Measurements from ENCODE around the gene OR2A7. TPM values are rescaled to one million over a fixed set of nuclear protein-coding genes. Genes with fewer than 3 reads are reported as not detected.
A peak's percentile ranks its signal among the peaks of the same experiment; 100 is the strongest.
"Not testable (repeated sequence)": the region's sequence is repeated elsewhere in the genome, so short reads cannot be mapped to it uniquely, and the experiment has no call there.

Gene OR2A7
- total RNA-seq, 2 donors from 2014 or later, result 1.6 to 2.6 TPM

DNA sequence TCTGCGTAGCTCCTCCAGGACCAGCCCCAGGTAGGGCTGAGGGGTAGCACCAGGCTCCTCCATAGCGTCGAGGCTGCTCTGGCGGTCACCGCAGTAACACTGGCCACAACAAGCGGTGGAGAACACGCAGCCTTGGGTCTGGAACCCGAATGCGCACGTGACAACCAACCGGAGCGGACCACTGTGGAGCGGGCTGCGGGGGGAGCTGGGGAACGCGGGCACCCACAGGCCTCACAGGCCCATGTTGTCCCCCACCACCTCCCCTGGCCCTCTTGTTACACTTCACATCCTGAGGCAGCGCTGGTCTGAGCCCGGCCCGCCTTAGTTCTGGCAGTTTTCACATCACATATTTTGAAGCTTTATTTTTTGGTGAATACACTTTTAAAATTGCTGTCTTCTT lies 4.6 kb upstream of the OR2A7 start, which contains the start of gene CTAGE8:
Gene CTAGE8 (minus strand): TSS at position 101 of the 400 bp plus-strand sequence. CDS start 38 bp downstream, at position 63.
- not testable (repeated sequence) for H3K9me3 Mint-ChIP-seq; ATAC-seq; H3K27ac Mint-ChIP-seq; H3K36me3 Mint-ChIP-seq; DNase-seq (ENCODE audit: low spot score in 2 of 2)

DNA sequence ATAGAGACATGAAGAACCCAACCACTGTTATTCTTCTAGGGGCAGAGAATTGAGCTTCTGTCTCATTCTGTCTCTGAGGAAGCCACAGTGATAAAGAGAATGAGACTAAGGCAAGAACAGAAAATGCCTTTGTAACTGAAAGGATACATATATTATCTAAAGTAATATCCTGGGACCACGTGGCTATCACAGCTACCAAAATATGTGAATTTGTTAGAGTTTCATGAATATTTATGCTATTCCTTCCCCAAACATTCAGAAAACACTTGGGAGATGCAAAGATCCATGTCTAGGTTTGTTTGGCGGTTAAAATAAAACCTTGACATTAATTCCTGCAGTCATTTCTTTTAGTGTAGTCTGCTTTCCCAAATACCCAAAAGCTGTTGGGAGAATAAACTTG lies 2.5 kb downstream of the OR2A7 start:
- H3K36me3 Mint-ChIP-seq; H3K27ac Mint-ChIP-seq; ATAC-seq; H3K9me3 Mint-ChIP-seq; DNase-seq (ENCODE audit: low spot score in 2 of 2): not testable (repeated sequence)

DNA sequence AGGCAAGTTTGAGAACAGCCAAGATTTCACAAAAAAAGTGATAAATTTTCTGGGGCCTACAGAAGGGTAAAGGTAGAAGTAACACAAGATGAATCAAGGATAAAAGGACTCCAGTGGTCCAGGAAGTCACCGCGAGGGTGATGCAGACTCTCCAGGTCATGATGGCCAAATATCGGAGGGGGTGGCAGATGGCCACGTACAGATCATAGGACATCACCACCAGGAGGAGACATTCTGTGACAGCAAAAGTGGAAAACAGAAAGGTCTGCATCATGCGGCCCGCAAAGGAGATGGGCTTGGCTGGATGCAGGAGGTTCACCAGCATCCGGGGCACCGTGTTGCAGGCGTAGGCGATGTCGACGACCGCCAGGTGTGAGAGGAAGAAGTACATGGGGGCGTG lies 5.5 kb downstream of the OR2A7 start:
- not testable (repeated sequence) for ATAC-seq; H3K36me3 Mint-ChIP-seq; H3K9me3 Mint-ChIP-seq; H3K27ac Mint-ChIP-seq; DNase-seq (ENCODE audit: low spot score in 2 of 2)

DNA sequence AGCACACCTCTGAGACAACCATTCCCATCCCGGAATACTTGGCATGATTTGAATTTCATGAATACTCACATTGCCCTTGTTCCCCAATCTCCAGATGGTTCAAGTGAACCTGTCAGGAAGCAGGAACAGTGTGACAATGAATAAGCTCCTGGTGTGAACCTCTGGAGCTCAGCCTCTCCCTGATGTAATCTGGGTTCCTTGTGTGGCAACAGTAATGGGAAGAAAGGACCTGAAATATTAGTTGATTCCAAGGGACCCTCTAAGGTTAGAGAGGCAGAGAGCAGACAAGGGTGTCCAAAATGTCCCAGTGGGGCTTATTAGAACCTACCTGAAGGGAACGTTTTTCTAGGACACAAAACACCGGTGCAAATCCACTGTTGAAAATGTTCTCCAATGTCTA lies 8.5 kb downstream of the OR2A7 start:
- no peak overlapping the region for H3K27ac Mint-ChIP-seq
- H3K9me3 Mint-ChIP-seq, result no peaks in the 10 kb centered on the region
- H3K36me3 Mint-ChIP-seq, result no peaks in the 10 kb centered on the region
- DNase-seq (ENCODE audit: low spot score in 2 of 2), result no peak
- no peak for ATAC-seq

DNA sequence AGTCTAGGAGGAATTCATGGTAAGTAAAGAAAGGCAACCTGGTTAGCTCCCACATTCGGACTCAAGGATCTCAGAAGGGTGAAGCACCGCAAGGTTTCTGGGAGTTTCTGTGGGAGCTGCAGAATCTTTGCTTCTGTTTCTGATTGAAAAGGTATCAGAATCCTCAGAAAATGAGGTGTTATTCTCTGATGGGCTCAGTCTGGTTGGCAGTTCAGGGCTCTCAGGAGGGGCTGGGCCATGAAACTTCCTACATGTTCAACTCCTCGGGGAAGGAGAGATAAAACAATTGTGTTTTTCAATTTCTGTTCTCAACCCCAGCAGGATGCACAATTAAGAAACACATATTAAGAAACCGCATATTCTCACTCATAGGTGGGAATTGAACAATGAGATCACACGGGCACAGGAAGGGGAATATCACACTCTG lies 9.1 kb downstream of the OR2A7 start:
- DNase-seq (ENCODE audit: low spot score in 2 of 2), result no peak
- ATAC-seq, result no peak
- H3K9me3 Mint-ChIP-seq, result no peaks in the 10 kb centered on the region
- no peaks in the 10 kb centered on the region for H3K36me3 Mint-ChIP-seq
- no peak overlapping the region for H3K27ac Mint-ChIP-seq

DNA sequence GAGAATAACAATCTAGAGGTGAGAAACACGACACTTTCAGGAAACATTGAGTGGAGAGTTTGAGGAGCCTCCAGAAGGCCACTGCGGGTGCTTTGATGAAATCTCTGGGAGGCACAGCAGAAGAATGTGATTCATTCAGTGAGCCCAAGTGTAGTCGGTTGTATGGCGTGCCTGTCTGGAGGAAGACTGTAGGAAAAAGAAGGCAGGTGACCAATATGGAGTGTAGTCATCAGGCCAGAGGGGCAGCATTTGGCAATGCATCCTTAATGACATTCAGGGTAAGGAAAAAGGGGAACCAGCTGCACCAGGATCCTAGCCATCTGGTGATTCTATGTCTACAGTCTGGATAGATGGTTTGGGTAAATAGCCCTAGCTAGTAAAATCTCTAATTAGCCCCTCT lies 12.3 kb downstream of the OR2A7 start:
- DNase-seq (ENCODE audit: low spot score in 2 of 2); H3K9me3 Mint-ChIP-seq; H3K27ac Mint-ChIP-seq; H3K36me3 Mint-ChIP-seq; ATAC-seq: not testable (repeated sequence)

DNA sequence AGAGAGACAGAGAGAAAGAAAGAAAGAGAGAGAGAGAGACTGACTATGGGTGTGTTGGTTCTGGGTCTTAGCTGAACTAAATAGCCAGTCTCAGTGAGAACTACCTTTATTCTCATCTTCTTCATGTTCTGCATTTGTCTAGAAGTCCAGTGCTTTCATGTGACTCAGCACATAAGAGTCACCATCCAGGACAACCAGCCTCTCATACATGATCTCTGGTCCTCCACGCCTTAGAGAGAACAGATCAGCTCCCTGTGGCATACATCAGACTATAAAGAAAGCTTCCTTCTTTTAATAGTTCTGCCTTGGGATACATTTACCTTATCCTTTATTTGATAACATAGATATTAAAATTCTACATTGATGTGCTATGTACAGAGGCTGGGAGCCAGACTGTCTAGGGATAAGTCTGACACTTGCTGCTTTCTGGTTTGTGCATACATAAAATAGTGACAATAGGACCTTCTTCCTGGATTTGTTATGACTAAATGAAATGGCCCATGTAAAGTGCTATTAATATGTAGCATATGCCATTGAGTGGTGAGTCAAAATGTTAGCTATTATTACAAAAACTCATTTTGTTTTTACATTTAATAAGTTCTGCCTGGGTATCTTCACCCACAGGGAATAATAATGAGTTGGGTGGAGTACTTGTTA lies 16.8 kb downstream of the OR2A7 start:
- not testable (repeated sequence) for H3K36me3 Mint-ChIP-seq; DNase-seq (ENCODE audit: low spot score in 2 of 2); ATAC-seq; H3K9me3 Mint-ChIP-seq; H3K27ac Mint-ChIP-seq

DNA sequence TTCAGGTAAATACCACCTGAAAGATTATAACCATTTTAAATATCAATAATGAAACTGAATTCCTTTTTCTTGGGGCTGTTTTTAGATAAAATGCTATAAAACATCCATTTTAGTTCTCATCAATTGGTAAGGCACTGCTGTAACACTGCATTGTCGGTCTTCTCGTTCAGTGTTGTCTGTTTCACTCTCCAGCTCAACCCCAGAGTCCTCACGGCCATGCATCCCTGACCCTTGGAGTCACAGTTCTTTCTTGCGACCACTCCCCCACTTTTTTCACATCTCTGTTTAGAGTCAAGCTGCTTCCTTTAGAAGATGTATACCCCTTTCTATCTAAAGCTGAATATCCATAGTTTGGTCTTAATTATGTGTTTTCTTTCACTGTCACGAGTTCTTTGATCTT lies 17.6 kb downstream of the OR2A7 start:
- not testable (repeated sequence) for ATAC-seq; H3K27ac Mint-ChIP-seq; H3K36me3 Mint-ChIP-seq; DNase-seq (ENCODE audit: low spot score in 2 of 2); H3K9me3 Mint-ChIP-seq

DNA sequence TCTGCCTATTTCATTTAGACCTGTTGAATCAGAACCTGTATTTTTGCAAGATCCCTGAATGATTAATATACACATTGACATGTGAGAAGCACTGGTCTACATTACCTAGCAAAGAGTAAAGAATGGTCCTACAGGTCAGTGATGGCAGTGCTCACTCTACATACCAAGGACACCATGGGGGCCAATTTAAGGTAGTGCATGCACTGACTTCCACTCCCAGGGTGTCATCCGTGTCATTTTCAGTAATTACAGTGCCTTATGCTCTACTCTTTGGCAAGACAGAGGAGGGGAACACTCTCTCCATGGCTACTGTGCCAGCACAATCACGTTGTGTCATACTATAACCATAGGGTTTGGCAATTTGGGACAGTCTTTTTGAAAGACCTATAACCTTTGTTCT lies 19.2 kb downstream of the OR2A7 start:
- DNase-seq (ENCODE audit: low spot score in 2 of 2); H3K36me3 Mint-ChIP-seq; H3K27ac Mint-ChIP-seq; H3K9me3 Mint-ChIP-seq; ATAC-seq: not testable (repeated sequence)

DNA sequence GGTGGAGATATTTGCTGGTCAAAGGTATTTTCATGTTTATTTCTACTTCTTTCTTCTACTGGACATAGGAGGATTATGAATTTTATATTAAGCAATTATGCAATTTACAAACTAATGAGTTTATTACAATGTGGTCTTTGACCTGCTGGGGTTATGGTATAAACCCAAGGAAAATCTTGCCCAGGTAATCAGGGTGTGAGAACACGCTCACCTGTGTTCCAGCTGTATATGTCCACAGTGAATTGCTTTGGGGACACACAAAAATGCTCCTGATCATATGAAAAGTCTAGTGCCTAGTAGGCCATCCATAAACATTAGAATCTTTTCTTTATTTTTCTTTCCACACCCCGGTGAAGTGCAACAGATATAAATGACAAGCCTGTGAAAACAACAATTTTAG lies 25.2 kb downstream of the OR2A7 start, which contains the start of gene OR2A42:
Gene OR2A42 (minus strand): TSS at position 241 of the 400 bp plus-strand sequence. CDS start 6,762 bp downstream, outside the sequence.
- DNase-seq (ENCODE audit: low spot score in 2 of 2); H3K9me3 Mint-ChIP-seq; H3K27ac Mint-ChIP-seq; H3K36me3 Mint-ChIP-seq; ATAC-seq: not testable (repeated sequence)

DNA sequence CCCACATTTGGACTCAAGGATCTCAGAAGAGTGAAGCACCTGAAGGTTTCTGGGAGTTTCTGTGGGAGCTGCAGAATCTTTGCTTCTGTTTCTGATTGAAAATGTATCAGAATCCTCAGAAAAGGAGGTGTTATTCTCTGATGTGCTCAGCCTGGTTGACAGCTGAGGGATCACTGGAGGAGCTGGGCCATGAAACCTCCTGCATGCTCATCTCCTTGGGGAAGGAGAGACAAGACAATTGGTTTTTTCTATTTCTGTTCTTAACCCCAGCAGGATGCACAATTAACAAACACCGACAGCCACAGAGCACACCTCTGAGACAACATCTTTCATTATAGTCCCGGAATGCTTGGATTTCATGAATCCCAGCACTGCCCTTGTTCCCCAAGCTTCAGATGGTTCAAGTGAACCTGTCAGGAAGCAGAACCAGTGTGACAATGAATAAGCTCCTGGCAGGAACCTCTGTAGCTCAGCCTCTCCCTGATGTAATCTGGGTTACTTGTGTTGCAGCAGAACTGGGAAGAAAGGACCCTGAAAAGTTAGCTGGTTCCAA lies 26.0 kb downstream of the OR2A7 start:
- not testable (repeated sequence) for H3K27ac Mint-ChIP-seq; H3K9me3 Mint-ChIP-seq; DNase-seq (ENCODE audit: low spot score in 2 of 2); ATAC-seq; H3K36me3 Mint-ChIP-seq

DNA sequence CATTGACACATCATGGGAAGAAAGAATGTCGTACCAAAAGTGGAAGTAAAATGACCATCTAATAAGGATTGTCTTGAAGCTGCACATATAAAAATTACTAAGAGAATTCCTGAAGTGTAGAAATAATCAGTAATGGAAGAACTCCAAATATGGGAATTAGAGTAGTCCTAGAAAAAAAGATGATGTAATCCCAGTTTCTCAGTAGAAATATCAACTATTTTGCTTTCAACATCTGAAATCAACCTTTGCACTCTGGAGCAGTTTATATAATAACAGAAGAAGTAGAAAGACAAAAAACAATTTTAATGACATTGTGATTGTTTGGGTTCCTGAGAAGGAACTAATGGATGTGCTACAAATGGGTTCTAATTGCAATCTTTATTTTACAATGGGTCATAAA lies 31.6 kb downstream of the OR2A7 start:
- not testable (repeated sequence) for H3K9me3 Mint-ChIP-seq; H3K27ac Mint-ChIP-seq; DNase-seq (ENCODE audit: low spot score in 2 of 2); ATAC-seq; H3K36me3 Mint-ChIP-seq

DNA sequence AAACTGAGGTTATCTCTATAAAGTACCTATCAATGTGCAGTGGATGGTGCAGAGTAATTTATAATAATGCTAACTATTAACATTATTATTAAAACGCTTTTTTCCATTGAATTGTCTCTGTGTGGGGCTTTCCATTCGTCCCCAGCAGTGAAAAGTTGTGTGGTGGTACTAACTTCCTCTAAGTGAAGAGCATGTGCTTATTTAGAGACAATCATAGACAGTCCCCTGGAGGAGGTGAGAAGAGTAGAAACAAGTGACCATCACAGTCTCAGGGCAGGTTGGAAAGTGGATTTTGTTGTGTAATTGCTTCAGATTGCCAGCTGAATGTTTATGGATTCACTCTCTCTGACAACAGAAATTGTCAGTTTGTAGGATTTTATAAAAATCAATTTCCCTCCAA lies 33.6 kb downstream of the OR2A7 start:
- not testable (repeated sequence) for H3K36me3 Mint-ChIP-seq; H3K27ac Mint-ChIP-seq; DNase-seq (ENCODE audit: low spot score in 2 of 2); H3K9me3 Mint-ChIP-seq; ATAC-seq

DNA sequence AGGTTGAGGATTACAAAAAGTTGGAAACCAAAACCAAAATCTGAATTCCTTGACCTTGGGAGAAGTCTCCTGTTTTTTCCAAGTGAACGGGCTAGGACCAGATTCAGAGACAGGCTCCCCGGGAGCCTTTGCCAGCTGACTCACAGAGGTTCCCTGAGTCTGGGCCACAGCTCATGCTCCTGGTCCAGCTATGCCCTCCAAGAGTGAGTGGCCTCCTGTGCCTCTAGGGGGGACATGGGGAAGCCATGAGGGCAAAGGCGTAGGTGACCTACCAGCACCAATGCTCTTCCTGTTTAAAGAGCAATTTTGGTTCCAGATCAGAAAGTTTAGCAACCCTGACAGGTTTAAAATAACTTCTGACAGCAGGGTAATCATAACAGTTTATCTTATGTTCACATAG lies 35.8 kb downstream of the OR2A7 start:
- H3K36me3 Mint-ChIP-seq; H3K9me3 Mint-ChIP-seq; ATAC-seq; DNase-seq (ENCODE audit: low spot score in 2 of 2); H3K27ac Mint-ChIP-seq: not testable (repeated sequence)

DNA sequence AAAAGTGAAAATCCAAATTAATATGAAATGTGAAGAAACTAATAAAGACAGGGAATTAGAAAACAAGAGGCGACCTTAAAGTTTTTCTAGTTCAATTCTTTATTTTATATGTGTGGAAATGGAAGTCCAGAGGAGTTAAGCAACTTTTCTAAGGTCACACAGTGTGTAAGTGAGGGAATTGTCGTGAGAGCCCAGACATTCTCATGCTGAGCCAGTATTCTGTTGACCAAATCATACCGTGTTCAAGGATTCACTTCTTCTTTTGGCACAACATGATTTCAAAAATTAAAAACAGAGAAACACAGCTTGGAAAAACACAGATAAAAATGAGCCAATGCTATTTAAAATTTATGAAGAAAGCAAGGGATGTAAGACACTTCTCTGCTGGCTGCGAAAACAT lies 37.7 kb downstream of the OR2A7 start:
- not testable (repeated sequence) for H3K36me3 Mint-ChIP-seq; H3K27ac Mint-ChIP-seq; ATAC-seq; H3K9me3 Mint-ChIP-seq; DNase-seq (ENCODE audit: low spot score in 2 of 2)

DNA sequence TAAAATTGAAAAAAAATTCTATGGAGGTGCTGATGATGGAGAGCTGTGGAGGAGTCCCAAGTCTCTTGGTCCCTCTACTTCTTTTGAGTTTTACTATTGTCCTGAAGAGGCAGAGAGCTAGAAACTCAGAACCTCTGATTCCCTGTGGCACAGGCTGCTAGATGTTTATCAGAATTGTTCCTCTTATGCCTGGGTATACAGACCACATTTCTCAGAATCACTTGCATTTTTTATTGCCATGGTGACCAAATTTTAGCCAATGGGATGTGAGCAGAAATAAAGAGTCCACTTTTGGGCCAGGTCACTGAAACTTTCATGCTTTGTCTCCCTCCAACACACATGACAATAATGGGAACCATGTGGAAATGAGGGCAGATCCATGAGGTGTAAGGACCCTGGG lies 40.9 kb downstream of the OR2A7 start:
- H3K36me3 Mint-ChIP-seq; DNase-seq (ENCODE audit: low spot score in 2 of 2); ATAC-seq; H3K9me3 Mint-ChIP-seq; H3K27ac Mint-ChIP-seq: not testable (repeated sequence)

DNA sequence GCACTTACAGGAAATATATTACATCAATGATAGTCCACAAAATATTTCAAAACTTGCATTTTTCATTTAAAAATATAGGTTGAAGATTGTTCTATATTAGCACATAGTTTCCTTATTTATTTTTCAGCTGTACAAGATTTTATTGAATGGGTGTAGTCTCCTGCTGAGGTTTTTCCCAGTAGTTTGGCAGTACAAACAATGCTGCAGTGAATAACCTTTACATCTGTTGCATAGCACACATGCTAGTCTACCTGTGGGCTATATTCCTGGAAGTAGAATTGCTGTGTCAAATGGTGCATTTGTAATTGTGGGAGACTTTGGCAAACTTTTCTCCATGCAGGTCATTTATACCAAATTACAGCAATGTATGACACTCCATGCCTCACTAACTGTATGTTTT lies 44.1 kb downstream of the OR2A7 start:
- not testable (repeated sequence) for H3K9me3 Mint-ChIP-seq; ATAC-seq; H3K36me3 Mint-ChIP-seq; DNase-seq (ENCODE audit: low spot score in 2 of 2); H3K27ac Mint-ChIP-seq

DNA sequence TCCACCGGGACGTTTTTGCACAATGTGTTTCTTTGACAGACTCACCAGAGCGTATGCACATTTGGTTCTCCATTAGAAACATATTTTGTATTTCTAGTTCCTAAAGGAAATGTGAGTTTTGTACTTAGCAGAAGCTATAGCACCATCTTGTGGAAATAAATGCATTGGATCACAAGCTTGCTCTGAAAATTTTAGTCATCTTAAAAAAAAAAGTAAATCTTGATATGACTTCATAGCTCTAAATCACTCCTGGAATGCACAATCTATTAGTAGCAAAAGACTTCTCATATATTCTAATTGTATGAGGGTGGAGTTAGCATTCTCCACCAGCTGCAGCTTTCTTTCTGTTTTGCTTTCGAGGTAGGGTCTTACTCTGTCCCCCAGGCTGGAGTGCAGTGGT lies 45.4 kb downstream of the OR2A7 start:
- H3K36me3 Mint-ChIP-seq; DNase-seq (ENCODE audit: low spot score in 2 of 2); H3K27ac Mint-ChIP-seq; H3K9me3 Mint-ChIP-seq: not testable (repeated sequence)
- ATAC-seq, result peak; percentile 28 to 49

Measured in activated naive CD4-positive, alpha-beta T cell treated with anti-CD3 and anti-CD28 coated beads, Interleukin-2, amount 50 U/mL, for 72 hours (primary cell).